Stimulated activated naive B cell treated with anti-CD40 and anti-IgM and Interleukin-4, amounts not matched to agents 10 μg/mL and 1 μg/mL and 100 μg/mL, for 72 hours (primary cell): ENCODE results near the gene NR4A1.
A peak's percentile ranks its signal among the peaks of the same experiment; 100 is the strongest.

Experiments
- ATAC-seq, 2 donors: fragments of 150-1000 bp; cut with Tn5 transposase; replicated peaks; 2 replicates each; pipeline ENCODE4 v1.10.0; 2021; ENCODE audit warnings: moderate library complexity in 1 of 2
- DNase-seq: peaks from one replicate; pipeline ENCODE4 v3.0.0; 2021
- H3K27ac Mint-ChIP-seq: one replicate; pipeline ENCODE4 v1.8.0; 2022; ENCODE audit warnings: mild to moderate bottlenecking, mixed read lengths
- H3K27me3 Mint-ChIP-seq, 2 donors: one replicate each; pipeline ENCODE4 v1.8.0; 2022; ENCODE audit warnings: mixed read lengths in 2 of 2
- H3K36me3 Mint-ChIP-seq, 2 donors: one replicate each; pipeline ENCODE4 v1.8.0; 2022; ENCODE audit warnings: mixed read lengths in 2 of 2, mild to moderate bottlenecking in 1 of 2
- H3K4me1 Mint-ChIP-seq, 2 donors: one replicate each; pipeline ENCODE4 v1.8.0; 2022; ENCODE audit warnings: mixed read lengths in 2 of 2, mild to moderate bottlenecking in 1 of 2
- H3K4me3 Mint-ChIP-seq, 2 donors: one replicate each; pipeline ENCODE4 v1.8.0; 2022; ENCODE audit warnings: mild to moderate bottlenecking in 2 of 2, mixed read lengths in 2 of 2, moderate library complexity in 1 of 2
- H3K9me3 Mint-ChIP-seq, 2 donors: one replicate each; pipeline ENCODE4 v1.8.0; 2022; ENCODE audit warnings: mixed read lengths in 2 of 2, mild to moderate bottlenecking in 1 of 2

NR4A1 gene

DNA sequence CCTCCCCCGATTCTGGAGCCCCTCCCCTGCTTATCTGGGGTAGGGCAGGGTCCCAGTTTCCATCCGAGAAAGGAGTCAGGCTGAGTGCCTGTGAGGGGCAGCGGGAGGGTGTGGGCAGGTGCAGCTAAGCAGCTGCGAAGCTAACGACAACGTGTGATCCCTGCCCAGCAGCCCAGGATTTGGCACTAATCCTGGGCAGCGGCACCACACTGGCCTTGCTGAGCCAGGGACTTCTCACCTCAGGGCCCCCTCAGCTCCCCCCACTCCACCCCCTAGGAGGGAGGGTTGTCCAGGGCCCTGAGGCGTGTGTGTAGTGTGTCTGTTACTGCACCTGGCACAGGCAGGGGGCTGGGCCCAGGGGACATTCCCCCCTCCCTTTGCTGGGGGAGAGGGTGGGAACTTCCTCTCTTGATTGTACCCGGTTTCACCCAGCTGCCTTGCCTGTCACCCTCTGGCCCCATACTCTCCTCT lies 30.1 kb downstream of the NR4A1 start:
- Mint-ChIP-seq H3K36me3 (peaks cover 21 to 26% of the 10 kb centered on the region in 2 donors), H3K27me3 (no peaks in the 10 kb centered on the region), H3K9me3 (no peaks in the 10 kb centered on the region), H3K27ac (peak overlapping the region; percentile 68), H3K4me3 (peak overlapping the region; percentile 24 to 27), H3K4me1 (peaks cover 35 to 49% of the 10 kb centered on the region in 2 donors)
- peak; percentile 49 for DNase-seq
- ATAC-seq, result peak; percentile 88 to 89

DNA sequence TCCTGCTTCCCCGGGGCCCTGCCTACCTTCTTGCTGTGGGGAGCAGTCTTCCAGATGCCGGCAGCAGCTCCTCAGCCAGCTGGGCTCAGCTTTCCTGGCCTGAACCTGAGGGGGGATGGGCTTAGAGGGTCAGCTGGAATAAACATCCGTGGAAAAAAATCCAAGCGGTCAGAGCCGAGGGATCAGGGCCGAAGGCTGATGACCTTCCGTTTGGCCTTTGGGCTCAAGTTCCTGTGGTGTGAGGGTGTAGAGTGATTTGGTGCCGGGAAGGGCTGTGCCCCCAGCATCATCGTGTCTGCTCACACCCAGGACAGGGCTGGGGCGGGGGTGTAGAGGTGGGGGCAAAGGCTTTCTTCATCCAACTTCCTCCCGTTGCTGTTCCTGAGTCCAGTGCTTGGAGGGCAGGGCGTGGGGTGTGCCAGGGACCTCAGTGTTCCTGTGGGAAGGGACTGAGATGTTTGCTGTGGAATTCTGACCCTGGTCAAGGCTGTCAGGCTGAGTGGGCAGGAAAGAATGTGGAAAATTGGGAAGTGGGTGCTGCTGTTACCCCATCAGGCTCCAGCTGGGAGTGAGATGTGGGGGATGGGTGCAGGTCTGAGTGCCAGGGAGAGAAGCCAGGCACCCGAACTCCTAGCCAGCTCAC lies 30.9 kb downstream of the NR4A1 start:
- Mint-ChIP-seq H3K27ac (peak overlapping the region; percentile 90), H3K9me3 (no peaks in the 10 kb centered on the region), H3K4me1 (peaks cover 35 to 49% of the 10 kb centered on the region in 2 donors), H3K27me3 (peaks cover 6 to 8% of the 10 kb centered on the region in 2 donors), H3K4me3 (peak overlapping the region in 1 of 2 donors; percentile 27), H3K36me3 (peaks cover 15 to 23% of the 10 kb centered on the region in 2 donors)
- ATAC-seq (peak in 1 of 2 donors; percentile 5), DNase-seq (no peak)

GRCh38 chr12:52082669-52082987 lies 31.4 kb downstream of the NR4A1 start:
- ATAC-seq (peak in 1 of 2 donors; percentile 6), DNase-seq (no peak)
- Mint-ChIP-seq H3K36me3 (peaks cover 13 to 22% of the 10 kb centered on the region in 2 donors), H3K4me1 (peaks cover 38 to 53% of the 10 kb centered on the region in 2 donors), H3K27ac (no peak overlapping the region), H3K27me3 (peaks cover 9 to 13% of the 10 kb centered on the region in 2 donors), H3K9me3 (no peaks in the 10 kb centered on the region), H3K4me3 (no peak overlapping the region)

- peaks cover 40 to 54% of the 10 kb centered on the region in 2 donors for H3K4me1 Mint-ChIP-seq
- peak; percentile 36 for DNase-seq
- no peak overlapping the region for H3K4me3 Mint-ChIP-seq
- H3K27me3 Mint-ChIP-seq, result peaks cover 9 to 17% of the 10 kb centered on the region in 2 donors
- peak; percentile 67 to 69 for ATAC-seq
- H3K36me3 Mint-ChIP-seq, result peaks cover 8 to 18% of the 10 kb centered on the region in 2 donors
- H3K27ac Mint-ChIP-seq, result no peak overlapping the region
- H3K9me3 Mint-ChIP-seq, result no peaks in the 10 kb centered on the region
Observed at GRCh38 chr12:52082988-52083637, 31.9 kb downstream of the NR4A1 start.

DNA sequence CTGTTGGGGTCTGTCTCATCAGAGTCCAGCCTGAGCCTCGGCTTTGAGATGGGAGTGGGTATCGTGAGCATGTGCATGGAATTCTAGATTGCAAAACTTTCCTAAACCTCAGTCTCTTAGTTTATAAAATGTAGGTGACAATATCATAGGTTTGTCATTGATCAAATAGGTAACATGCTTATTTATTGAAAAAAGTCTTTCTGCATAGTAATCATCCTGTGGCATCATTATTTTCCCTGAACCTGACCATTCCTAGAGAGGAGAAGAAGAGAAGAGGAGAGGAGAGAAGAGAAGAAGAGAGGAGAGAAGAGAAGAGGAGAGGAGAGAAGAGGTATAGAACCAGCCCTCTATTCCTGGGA lies 32.4 kb downstream of the NR4A1 start:
- H3K27ac Mint-ChIP-seq, result peak overlapping the region; percentile 32
- no peak for ATAC-seq
- H3K9me3 Mint-ChIP-seq, result no peaks in the 10 kb centered on the region
- H3K36me3 Mint-ChIP-seq, result peaks cover 6 to 18% of the 10 kb centered on the region in 2 donors
- peaks cover 11 to 20% of the 10 kb centered on the region in 2 donors for H3K27me3 Mint-ChIP-seq
- no peak for DNase-seq
- no peak overlapping the region for H3K4me3 Mint-ChIP-seq
- peaks cover 45 to 59% of the 10 kb centered on the region in 2 donors for H3K4me1 Mint-ChIP-seq

- H3K27me3 Mint-ChIP-seq, result peaks cover 16 to 27% of the 10 kb centered on the region in 2 donors
- peaks cover 44 to 56% of the 10 kb centered on the region in 2 donors for H3K4me1 Mint-ChIP-seq
- no peak overlapping the region for H3K4me3 Mint-ChIP-seq
- peak overlapping the region; percentile 49 for H3K27ac Mint-ChIP-seq
- DNase-seq (no peak), ATAC-seq (no peak)
- no peaks in the 10 kb centered on the region for H3K9me3 Mint-ChIP-seq
- peaks cover 0 to 10% of the 10 kb centered on the region in 2 donors for H3K36me3 Mint-ChIP-seq
Observed at GRCh38 chr12:52084491-52085231, 33.4 kb downstream of the NR4A1 start.

DNA sequence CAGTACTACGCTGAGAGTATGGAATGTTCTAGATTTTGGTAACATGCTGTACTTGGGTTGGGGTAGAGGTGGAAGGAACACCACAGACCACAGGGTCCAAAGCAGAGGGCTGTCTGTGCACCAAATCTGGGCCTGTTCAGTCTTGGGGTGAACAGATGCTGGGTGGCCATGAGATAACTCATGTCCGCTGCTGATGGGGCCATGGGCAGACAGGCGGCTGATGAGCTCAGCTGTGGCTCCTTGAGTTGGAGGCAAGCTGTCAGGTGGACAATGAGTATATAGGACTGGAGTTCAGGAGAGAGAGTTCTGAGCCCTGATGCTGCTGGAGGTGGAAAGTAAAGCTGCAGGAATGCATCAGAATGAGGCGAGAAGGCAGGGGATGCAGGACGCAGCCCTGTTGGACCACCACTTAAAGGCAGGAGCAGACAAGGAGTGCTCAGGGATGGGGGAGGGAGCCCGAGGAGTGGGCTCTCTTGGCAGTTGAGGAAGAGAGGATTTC lies 34.5 kb downstream of the NR4A1 start:
- Mint-ChIP-seq H3K4me3 (no peak overlapping the region), H3K9me3 (no peaks in the 10 kb centered on the region), H3K27me3 (peaks cover 23 to 34% of the 10 kb centered on the region in 2 donors), H3K4me1 (peaks cover 37 to 48% of the 10 kb centered on the region in 2 donors), H3K27ac (no peak overlapping the region), H3K36me3 (peaks cover 0 to 10% of the 10 kb centered on the region in 2 donors)
- DNase-seq (no peak), ATAC-seq (no peak)

DNA sequence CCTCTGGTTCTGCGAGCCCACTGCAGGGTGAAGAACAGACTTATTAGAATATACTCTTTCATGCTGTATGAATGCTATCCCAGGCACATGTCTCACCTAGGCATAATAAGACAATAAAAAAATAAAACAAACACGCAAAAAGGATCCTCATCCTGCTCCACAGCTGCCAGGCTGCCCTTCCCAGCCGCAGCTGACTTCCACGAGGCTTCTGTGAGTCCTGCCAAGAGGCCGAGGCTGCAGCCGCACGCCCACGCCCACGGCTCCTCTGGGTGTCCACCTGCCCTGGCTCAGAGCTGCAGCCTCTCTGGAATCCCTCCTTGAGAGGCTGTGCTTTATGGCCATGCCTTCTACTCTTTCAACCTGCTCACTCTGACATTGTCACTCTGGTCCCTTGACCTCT lies 35.1 kb downstream of the NR4A1 start:
- H3K4me1 Mint-ChIP-seq, result peaks cover 33 to 42% of the 10 kb centered on the region in 2 donors
- DNase-seq (no peak), ATAC-seq (no peak)
- peaks cover 0 to 10% of the 10 kb centered on the region in 2 donors for H3K36me3 Mint-ChIP-seq
- H3K9me3 Mint-ChIP-seq, result no peaks in the 10 kb centered on the region
- peaks cover 29 to 40% of the 10 kb centered on the region in 2 donors for H3K27me3 Mint-ChIP-seq
- H3K27ac Mint-ChIP-seq, result no peak overlapping the region
- no peak overlapping the region for H3K4me3 Mint-ChIP-seq

DNA sequence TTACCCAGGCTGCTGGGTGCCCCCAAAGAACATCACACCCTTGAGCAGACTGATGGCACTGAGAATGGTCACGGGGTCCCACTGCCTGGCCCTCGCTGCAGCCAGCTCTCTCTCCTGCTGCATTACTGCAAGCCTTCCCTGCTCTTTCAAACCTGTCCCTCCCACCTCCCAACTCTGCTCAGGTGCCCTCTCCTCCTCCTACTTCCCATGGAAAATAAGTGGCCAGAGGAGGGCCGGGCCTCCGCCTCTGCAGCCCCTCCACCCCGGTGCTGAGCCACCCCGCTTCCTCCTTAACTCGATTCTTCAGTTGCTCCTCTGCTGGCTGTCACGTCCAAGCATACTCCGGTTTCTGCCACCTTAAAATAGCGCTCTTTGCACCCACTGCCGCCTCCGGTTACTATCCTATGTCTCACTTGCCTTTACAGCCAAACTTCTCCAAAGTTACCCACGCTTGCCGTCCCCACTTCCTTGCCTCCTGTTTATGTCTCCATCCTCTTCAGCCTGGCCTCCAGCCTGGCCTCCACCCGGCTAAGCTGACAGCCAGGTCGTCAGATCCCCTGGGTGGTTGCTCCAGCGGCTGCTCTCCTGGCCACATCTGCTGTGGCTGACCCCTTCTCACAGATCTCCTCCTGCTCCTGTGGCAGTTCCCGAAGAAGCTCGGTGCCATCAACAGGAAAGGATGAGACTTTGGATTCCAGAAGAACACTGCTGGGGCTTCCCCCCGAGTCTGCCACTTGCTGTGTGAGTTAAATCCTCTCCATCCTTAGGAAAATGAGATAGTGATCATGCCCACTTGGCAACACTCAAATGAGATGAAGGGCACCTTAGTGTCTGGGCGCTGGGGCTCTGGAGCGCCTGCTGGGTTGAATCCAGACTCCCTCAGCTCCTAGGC lies 35.9 kb downstream of the NR4A1 start:
- Mint-ChIP-seq H3K4me1 (peaks cover 24 to 33% of the 10 kb centered on the region in 2 donors), H3K27ac (peak overlapping the region; percentile 0), H3K9me3 (no peaks in the 10 kb centered on the region), H3K4me3 (no peak overlapping the region), H3K36me3 (peaks cover 0 to 10% of the 10 kb centered on the region in 2 donors), H3K27me3 (peaks cover 33 to 47% of the 10 kb centered on the region in 2 donors)
- DNase-seq (no peak), ATAC-seq (no peak)

DNA sequence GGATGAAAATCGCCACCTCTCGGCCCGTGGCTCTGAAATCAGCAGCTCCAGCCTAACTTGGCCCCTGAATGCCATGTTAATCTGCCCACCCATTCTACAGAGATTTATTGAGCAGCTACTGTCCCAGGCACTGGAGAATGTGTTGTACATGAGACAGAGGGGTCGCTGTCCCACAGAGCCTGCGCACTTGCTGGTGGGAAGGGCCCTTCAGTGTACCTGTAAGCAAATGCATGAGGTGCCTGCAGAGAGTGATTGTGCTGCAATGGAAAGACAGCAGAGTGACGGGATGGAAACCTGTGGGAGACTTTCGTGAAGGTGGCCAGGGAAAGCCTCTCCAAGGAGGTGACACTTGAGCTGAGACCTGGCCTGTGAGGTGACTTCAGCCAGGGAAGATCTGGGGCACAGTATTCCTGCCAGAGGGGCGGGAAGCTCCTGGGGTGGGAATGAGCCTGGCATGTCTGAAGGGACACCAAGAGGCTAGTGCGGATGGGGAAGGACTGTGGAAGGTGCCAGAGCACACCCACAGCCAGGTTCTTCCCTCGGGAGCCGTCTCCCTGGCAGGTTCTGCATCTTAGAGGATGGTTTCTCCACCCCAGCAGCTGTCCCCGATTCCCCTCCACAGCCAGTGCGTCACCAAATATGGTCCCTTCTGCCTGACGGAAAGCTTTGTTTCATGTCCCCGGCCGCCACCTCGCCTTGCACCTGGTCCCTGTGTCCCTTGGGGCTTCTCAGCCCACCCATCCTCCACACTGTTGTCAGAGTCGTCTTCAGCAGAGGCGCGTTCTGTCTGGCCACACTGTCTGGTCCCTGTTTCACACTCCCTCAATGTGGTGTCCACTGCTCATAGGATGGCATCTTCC lies 36.9 kb downstream of the NR4A1 start:
- DNase-seq (peak; percentile 46), ATAC-seq (peak; percentile 91 to 93)
- H3K27me3 Mint-ChIP-seq, result peaks cover 33 to 47% of the 10 kb centered on the region in 2 donors
- H3K27ac Mint-ChIP-seq, result peak overlapping the region; percentile 68
- peaks cover 0 to 10% of the 10 kb centered on the region in 2 donors for H3K36me3 Mint-ChIP-seq
- H3K9me3 Mint-ChIP-seq, result no peaks in the 10 kb centered on the region
- peaks cover 22 to 23% of the 10 kb centered on the region in 2 donors for H3K4me1 Mint-ChIP-seq
- peak overlapping the region in 1 of 2 donors; percentile 2 for H3K4me3 Mint-ChIP-seq

GRCh38 chr12:52089491-52089890 lies 38.2 kb downstream of the NR4A1 start:
- no peak for DNase-seq
- Mint-ChIP-seq H3K9me3 (no peaks in the 10 kb centered on the region), H3K4me1 (peaks cover 16 to 18% of the 10 kb centered on the region in 2 donors), H3K27ac (no peak overlapping the region), H3K36me3 (peaks cover 0 to 7% of the 10 kb centered on the region in 2 donors), H3K4me3 (no peak overlapping the region), H3K27me3 (peaks cover 33 to 47% of the 10 kb centered on the region in 2 donors)
- no peak for ATAC-seq

DNA sequence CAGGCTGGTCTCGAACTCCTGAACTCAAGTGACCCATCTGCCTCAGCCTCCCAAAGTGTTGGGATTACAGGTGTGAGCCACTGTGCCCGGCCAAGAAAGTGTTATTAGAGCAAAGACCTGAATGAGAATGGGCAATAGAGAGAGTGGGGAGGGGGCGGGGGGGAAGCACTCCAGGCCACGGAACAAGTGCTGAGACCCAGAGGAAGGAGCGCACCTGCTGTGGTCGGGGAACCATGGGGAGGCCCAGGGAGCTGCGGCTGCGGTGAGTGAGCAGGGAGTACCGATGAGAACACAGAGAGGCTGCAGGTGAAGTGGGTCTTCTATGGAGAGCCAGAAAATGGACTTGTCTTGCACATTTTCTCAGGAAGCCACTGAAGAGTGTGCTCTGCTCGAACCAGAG lies 39.0 kb downstream of the NR4A1 start:
- Mint-ChIP-seq H3K36me3 (peaks cover 0 to 7% of the 10 kb centered on the region in 2 donors), H3K27ac (no peak overlapping the region), H3K27me3 (peaks cover 34 to 50% of the 10 kb centered on the region in 2 donors), H3K4me3 (no peak overlapping the region), H3K9me3 (no peaks in the 10 kb centered on the region), H3K4me1 (peaks cover 16 to 18% of the 10 kb centered on the region in 2 donors)
- DNase-seq, result no peak
- ATAC-seq, result no peak

GRCh38 chr12:52091061-52091460 lies 39.8 kb downstream of the NR4A1 start:
- Mint-ChIP-seq H3K27me3 (peaks cover 40 to 55% of the 10 kb centered on the region in 2 donors), H3K36me3 (peaks cover 0 to 7% of the 10 kb centered on the region in 2 donors), H3K27ac (no peak overlapping the region), H3K4me3 (no peak overlapping the region), H3K9me3 (no peaks in the 10 kb centered on the region), H3K4me1 (peaks cover 16 to 18% of the 10 kb centered on the region in 2 donors)
- DNase-seq, result no peak
- no peak for ATAC-seq
